Measurements from ENCODE around the gene FBN2. TPM values are rescaled to one million over a fixed set of nuclear protein-coding genes. Genes with fewer than 3 reads are reported as not detected.
A peak's percentile ranks its signal among the peaks of the same experiment; 100 is the strongest.

The FBN2 gene
- total and polyA plus RNA-seq, 2 of the 4 experiments (the other 2 are of a cell fraction) = 26.7 to 69.0 TPM

DNA sequence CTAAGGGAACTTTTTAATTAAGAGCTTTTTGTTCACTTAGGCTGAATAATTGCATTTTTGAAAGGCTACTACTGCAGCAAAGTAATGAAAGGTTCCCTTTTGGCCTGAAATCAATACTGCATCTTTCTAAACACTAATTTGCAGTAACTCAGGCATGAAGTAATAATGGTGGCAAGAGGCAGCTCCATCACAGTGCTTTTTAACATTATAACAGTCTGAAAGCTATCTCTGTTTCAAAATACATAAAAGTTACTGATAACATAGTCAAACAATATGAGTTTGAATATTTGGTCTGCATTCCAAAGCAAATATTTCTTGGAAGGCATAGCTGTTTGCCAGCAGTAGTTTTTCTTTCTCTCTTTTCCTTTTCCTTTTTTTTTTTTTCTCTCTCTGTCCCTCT is 113.4 kb downstream of the FBN2 start:
- no peak overlapping the region for H2BK120ac ChIP-seq (ENCODE audit: low read depth, low read length)
- TF ChIP-seq POLR2A (IDR thresholded peaks at IDR 0.05; ENCODE audit: low read depth, low read length) (no peak), FOS (IDR thresholded peaks at IDR 0.05; ENCODE audit: low read depth, low read length) (no peak), USF2 (IDR thresholded peaks at IDR 0.05; ENCODE audit: low read depth, low read length) (no peak), NFE2L2 (IDR thresholded peaks at IDR 0.05; ENCODE audit: low read depth, low read length) (no peak), RFX5 (IDR thresholded peaks at IDR 0.05; ENCODE audit: low read depth, low read length) (no peak), CHD1 (IDR thresholded peaks at IDR 0.05; ENCODE audit: low read depth, low read length) (no peak)
- TF ChIP-seq, protein P1, sequence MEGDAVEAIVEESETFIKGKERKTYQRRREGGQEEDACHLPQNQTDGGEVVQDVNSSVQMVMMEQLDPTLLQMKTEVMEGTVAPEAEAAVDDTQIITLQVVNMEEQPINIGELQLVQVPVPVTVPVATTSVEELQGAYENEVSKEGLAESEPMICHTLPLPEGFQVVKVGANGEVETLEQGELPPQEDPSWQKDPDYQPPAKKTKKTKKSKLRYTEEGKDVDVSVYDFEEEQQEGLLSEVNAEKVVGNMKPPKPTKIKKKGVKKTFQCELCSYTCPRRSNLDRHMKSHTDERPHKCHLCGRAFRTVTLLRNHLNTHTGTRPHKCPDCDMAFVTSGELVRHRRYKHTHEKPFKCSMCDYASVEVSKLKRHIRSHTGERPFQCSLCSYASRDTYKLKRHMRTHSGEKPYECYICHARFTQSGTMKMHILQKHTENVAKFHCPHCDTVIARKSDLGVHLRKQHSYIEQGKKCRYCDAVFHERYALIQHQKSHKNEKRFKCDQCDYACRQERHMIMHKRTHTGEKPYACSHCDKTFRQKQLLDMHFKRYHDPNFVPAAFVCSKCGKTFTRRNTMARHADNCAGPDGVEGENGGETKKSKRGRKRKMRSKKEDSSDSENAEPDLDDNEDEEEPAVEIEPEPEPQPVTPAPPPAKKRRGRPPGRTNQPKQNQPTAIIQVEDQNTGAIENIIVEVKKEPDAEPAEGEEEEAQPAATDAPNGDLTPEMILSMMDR (conservative IDR thresholded peaks at IDR 0.05; ENCODE audit: low read depth, low read length) = no peak
- DNase-seq (no peak), ATAC-seq (ENCODE audit: low read depth) (peak; percentile 44)
- H3K4me1 ChIP-seq (ENCODE audit: control insufficient read depth, insufficient read depth, low read length) = peaks cover 7% of the 10 kb centered on the region
- H3K4ac ChIP-seq (ENCODE audit: low read depth, low read length) = no peak overlapping the region
- H3K36me3 ChIP-seq (ENCODE audit: control insufficient read depth, insufficient read depth, low read length) = peaks cover 2% of the 10 kb centered on the region
- dilution Hi-C loops (cut with HindIII; ENCODE audit: low sequenced_read_pairs, unreplicated experiment) (no loop called here), intact Hi-C loops (cut with micrococcal nuclease) (no loop called here), in situ Hi-C loops (cut with MboI; ENCODE audit: low sequenced_read_pairs) (no loop called here)
- no peak overlapping the region for H2BK15ac ChIP-seq (ENCODE audit: low read depth, low read length)
- peaks cover 3% of the 10 kb centered on the region; the same call in 1 of the 2 replicates for H4K20me1 ChIP-seq (ENCODE audit: insufficient read depth, low read length)
- no peak overlapping the region for H2AK9ac ChIP-seq (replicated peaks; ENCODE audit: low read depth, low read length, poor library complexity)
- no peak overlapping the region for H2BK5ac ChIP-seq (ENCODE audit: low read depth, low read length, poor library complexity, severe bottlenecking)
- H3K9ac ChIP-seq (ENCODE audit: low read depth, low read length) = no peak overlapping the region
- no peak overlapping the region for H2AK5ac ChIP-seq (ENCODE audit: low read depth, low read length)
- no peak overlapping the region for H3K4me3 ChIP-seq (ENCODE audit: insufficient read depth, low read depth, low read length)
- H3K9me3 ChIP-seq (ENCODE audit: control insufficient read depth, insufficient read depth, low read length) = no peaks in the 10 kb centered on the region
- H3K56ac ChIP-seq (ENCODE audit: extremely low read depth, insufficient read depth, low read length) = no peak overlapping the region
- no peak overlapping the region for H3K23ac ChIP-seq (ENCODE audit: low read depth, low read length)
- H3K4me2 ChIP-seq (ENCODE audit: low read depth, low read length) = no peak overlapping the region
- POLR2A ChIA-PET (ENCODE audit: unreplicated experiment) = no interaction called here
- BruUV-seq (replicated peaks) = no TSS peak
- H2AFZ ChIP-seq (replicated peaks; ENCODE audit: low read length, poor library complexity) = no peak overlapping the region
- H4K91ac ChIP-seq (ENCODE audit: insufficient read depth, low read depth, low read length) = no peak overlapping the region
- H3K9me1 ChIP-seq (ENCODE audit: insufficient read depth, low read length) = peaks cover 6% of the 10 kb centered on the region; the same call in 1 of the 2 replicates
- no peak overlapping the region for H3K18ac ChIP-seq (ENCODE audit: low read depth, low read length)
- no peak overlapping the region for H4K8ac ChIP-seq (ENCODE audit: low read depth in 2 of 2, low read length in 2 of 2)
- no peak overlapping the region for H2BK20ac ChIP-seq (ENCODE audit: low read depth, low read length)
- CTCF ChIA-PET = interaction anchor here (0.6 to 1.1 kb wide), 2 partner anchors 11 to 39 kb away, joined by 3 read pairs; no protein-coding TSS in a partner anchor
- no peak overlapping the region for H3K27ac ChIP-seq (ENCODE audit: insufficient read depth, low read length)
- no peaks in the 10 kb centered on the region for H3K27me3 ChIP-seq (ENCODE audit: control insufficient read depth, insufficient read depth, low read length)
- H3K79me1 ChIP-seq (ENCODE audit: low read depth in 1 of 2, low read length in 2 of 2) = peaks cover 0 to 8% of the 10 kb centered on the region in 2 experiments; a peak in 2 of 4 replicates
- no peak overlapping the region for H3K14ac ChIP-seq (replicated peaks; ENCODE audit: low read depth, low read length)
- no peak overlapping the region for H4K5ac ChIP-seq (ENCODE audit: low read depth, low read length)
